DND-41 (cell line): ENCODE results near the gene IER2.
"Not testable (repeated sequence)": the region's sequence is repeated elsewhere in the genome, so short reads cannot be mapped to it uniquely, and the experiment has no call there.

ENCODE experiments used
- ATAC-seq: fragments of 200-7000 bp; cut with Tn5 transposase; 3 replicates; pipeline ENCODE4 v1.9.1; 2021; ENCODE audit warnings: low read depth; ENCODE audit not compliant: insufficient read depth
- DNase-seq: peaks from one replicate; pipeline ENCODE4 v3.0.0-alpha.2; 2020
- H2AFZ ChIP-seq: 2 replicates; pipeline ENCODE4 v1.6.0; 2012; ENCODE audit warnings: low read depth, low read length
- H3K27ac ChIP-seq: 2 replicates; pipeline ENCODE4 v1.5.1; 2012; ENCODE audit warnings: low read length, inconsistent platforms
- H3K27me3 ChIP-seq: fragments of 200-600 bp; sonication (generic); 2 replicates; pipeline ENCODE4 v1.6.0; 2012; ENCODE audit warnings: low read length, mild to moderate bottlenecking, inconsistent platforms; ENCODE audit not compliant: insufficient read depth, poor library complexity
- H3K36me3 ChIP-seq: 2 replicates; pipeline ENCODE4 v1.5.1; 2012; ENCODE audit warnings: low read length, inconsistent platforms; ENCODE audit not compliant: insufficient read depth
- H3K4me1 ChIP-seq: 2 replicates; pipeline ENCODE4 v1.5.1; 2012; ENCODE audit warnings: mild to moderate bottlenecking, low read length; ENCODE audit not compliant: insufficient read depth
- H3K4me2 ChIP-seq: 2 replicates; pipeline ENCODE4 v1.6.0; 2012; ENCODE audit warnings: mild to moderate bottlenecking, moderate library complexity, low read length, inconsistent platforms; ENCODE audit not compliant: insufficient read depth
- H3K4me3 ChIP-seq, 2 experiments: fragments of 200-600 bp in 1 of 2; shearing (Covaris generic) in 1 of 2; 2 replicates each; pipeline ENCODE4 v1.5.1; 2012 to 2016; ENCODE audit warnings: inconsistent platforms in 2 of 2, low read length in 2 of 2, mild to moderate bottlenecking in 2 of 2, low read depth in 1 of 2, moderate library complexity in 1 of 2
- H3K79me2 ChIP-seq: 2 replicates; pipeline ENCODE4 v1.6.0; 2012; ENCODE audit warnings: low read length, inconsistent platforms; ENCODE audit not compliant: insufficient read depth
- H3K9ac ChIP-seq: 2 replicates; pipeline ENCODE4 v1.6.0; 2012; ENCODE audit warnings: low read depth, mild to moderate bottlenecking, inconsistent platforms, low read length, moderate library complexity
- H3K9me3 ChIP-seq: 2 replicates; pipeline ENCODE4 v1.5.1; 2012; ENCODE audit warnings: low read length, moderate library complexity, mild to moderate bottlenecking, inconsistent platforms; ENCODE audit not compliant: insufficient read depth, severe bottlenecking
- H4K20me1 ChIP-seq: 2 replicates; pipeline ENCODE4 v1.6.0; 2012; ENCODE audit warnings: low read length; ENCODE audit not compliant: insufficient read depth
- EZH2 ChIP-seq: IDR thresholded peaks from 3 replicates; pipeline ENCODE4 v1.6.1; 2012; ENCODE audit warnings: borderline replicate concordance, low read depth, mild to moderate bottlenecking, moderate library complexity, low read length, inconsistent platforms; ENCODE audit not compliant: severe bottlenecking
- TF ChIP-seq, protein P1 (sequence below): IDR thresholded peaks from 2 replicates; pipeline ENCODE4 v1.5.1; 2012; ENCODE audit warnings: borderline replicate concordance, low read length, moderate library complexity, mild to moderate bottlenecking; ENCODE audit not compliant: poor library complexity, severe bottlenecking; ENCODE audit errors: extremely low read depth

Gene IER2

DNA sequence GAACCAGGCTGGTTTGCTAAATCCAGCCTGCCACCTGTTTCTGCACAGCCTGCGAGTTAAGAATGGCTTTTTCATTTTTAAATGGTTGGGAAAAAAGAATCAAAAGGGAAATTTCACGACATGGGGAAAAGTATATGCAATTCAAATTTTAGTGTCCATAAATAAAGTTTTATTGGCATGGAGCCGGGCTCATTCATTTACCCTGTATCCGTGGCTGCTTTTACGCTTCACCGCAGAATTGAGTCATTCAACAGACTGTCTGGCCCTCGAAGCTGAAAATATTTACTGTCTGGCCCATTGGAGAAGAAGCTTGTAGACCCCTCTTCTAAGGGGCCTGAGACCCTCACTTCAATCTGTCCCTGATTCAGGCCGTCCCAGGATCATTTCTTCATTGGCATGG is 26.1 kb downstream of the IER2 start:
- H3K27me3 ChIP-seq = no peaks in the 10 kb centered on the region

DNA sequence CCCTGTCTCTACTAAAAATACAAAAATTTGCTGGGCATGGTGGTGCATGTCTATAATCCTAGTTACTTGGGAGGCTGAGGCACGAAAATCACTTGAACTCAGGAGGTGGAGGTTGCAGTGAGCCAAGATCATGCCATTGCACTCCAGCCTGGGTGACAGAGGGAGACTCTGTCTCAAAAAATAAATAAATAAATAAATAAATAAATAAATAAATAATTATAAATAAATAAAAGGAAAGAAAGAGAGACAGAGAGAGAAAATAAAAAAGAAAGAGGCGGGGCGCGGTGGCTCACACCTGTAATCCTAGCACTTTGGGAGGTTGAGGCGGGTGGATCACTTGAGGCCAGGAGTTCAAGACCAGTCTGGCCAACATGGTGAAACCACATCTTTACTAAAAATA is 27.4 kb downstream of the IER2 start:
- H3K27me3 ChIP-seq, H3K9me3 ChIP-seq, H3K4me2 ChIP-seq, H4K20me1 ChIP-seq, DNase-seq, H3K4me1 ChIP-seq, ATAC-seq, H3K4me3 ChIP-seq, H3K79me2 ChIP-seq, H2AFZ ChIP-seq, H3K9ac ChIP-seq, H3K27ac ChIP-seq, H3K36me3 ChIP-seq: not testable (repeated sequence)

More for the DNA sequence above, 26.1 kb downstream of the IER2 start:
- H3K27ac ChIP-seq = no peak overlapping the region
- H3K4me2 ChIP-seq = no peak overlapping the region
- ATAC-seq = no peak
- no peak overlapping the region for H3K9ac ChIP-seq
- H3K4me3 ChIP-seq = no peak overlapping the region
- no peaks in the 10 kb centered on the region for H3K36me3 ChIP-seq
- H3K9me3 ChIP-seq = no peaks in the 10 kb centered on the region
- no peaks in the 10 kb centered on the region for H4K20me1 ChIP-seq
- H2AFZ ChIP-seq = no peak overlapping the region
- DNase-seq = no peak
- H3K4me1 ChIP-seq = peaks cover 4% of the 10 kb centered on the region; the same call in 1 of the 2 replicates
- TF ChIP-seq, protein P1, sequence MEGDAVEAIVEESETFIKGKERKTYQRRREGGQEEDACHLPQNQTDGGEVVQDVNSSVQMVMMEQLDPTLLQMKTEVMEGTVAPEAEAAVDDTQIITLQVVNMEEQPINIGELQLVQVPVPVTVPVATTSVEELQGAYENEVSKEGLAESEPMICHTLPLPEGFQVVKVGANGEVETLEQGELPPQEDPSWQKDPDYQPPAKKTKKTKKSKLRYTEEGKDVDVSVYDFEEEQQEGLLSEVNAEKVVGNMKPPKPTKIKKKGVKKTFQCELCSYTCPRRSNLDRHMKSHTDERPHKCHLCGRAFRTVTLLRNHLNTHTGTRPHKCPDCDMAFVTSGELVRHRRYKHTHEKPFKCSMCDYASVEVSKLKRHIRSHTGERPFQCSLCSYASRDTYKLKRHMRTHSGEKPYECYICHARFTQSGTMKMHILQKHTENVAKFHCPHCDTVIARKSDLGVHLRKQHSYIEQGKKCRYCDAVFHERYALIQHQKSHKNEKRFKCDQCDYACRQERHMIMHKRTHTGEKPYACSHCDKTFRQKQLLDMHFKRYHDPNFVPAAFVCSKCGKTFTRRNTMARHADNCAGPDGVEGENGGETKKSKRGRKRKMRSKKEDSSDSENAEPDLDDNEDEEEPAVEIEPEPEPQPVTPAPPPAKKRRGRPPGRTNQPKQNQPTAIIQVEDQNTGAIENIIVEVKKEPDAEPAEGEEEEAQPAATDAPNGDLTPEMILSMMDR = no peak
- no peak for TF ChIP-seq EZH2
- no peaks in the 10 kb centered on the region for H3K79me2 ChIP-seq

DNA sequence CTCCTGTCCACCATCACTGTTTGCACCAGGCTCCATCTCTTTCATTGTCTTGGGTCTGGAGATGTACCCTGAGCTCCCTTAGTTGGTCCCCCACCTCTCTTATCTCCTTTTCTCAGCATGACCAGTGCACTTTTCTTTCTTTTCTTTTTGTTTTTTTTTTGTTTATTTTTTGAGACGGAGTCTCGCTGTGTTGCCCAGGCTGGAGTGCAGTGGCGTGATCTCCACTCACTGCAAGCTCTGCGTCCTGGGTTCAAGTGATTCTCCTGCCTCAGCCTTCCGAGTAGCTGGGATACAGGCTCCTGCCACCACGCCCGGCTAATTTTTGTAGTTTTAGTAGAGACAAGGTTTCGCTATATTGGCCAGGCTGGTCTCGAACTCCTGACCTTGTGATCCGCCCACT is 28.1 kb downstream of the IER2 start:
- H3K79me2 ChIP-seq, H2AFZ ChIP-seq, H3K4me3 ChIP-seq, H4K20me1 ChIP-seq, H3K27ac ChIP-seq, DNase-seq, H3K36me3 ChIP-seq, H3K27me3 ChIP-seq, ATAC-seq, H3K4me2 ChIP-seq, H3K9me3 ChIP-seq, H3K4me1 ChIP-seq, H3K9ac ChIP-seq: not testable (repeated sequence)

DNA sequence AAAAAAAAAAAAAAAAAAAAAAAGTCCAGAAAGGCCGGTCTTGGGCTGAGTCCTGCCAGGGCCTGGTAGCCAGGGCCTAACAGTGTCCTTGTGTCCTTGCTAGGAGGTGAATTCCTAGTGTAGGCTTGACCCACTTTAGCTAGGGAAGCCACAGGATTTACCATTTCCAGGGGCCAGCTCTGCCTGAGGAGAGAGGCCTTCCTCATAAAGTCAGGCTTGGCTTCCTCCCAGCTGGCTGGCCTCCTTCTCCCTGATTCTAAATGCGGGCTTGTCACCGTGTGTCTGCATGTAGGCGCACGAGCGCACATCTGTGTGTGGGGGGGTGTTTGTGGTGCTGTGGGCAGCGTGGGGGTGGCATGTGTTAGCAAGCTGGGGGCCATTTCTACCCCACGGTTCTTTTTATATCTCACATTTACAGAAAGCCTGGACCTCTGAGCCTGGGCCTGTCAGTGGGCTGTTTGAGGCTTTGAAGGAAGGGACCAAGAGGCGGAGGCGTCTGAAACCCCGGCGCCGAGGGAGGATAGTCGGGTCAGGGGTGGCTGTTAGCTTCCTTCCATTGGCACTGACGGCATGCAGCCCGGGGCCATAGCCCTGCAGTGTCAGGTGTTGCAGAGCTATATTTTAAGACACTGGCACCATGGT is 31.7 kb downstream of the IER2 start:
- no peaks in the 10 kb centered on the region for H3K79me2 ChIP-seq
- ATAC-seq = no peak
- H3K4me1 ChIP-seq = no peaks in the 10 kb centered on the region
- H3K27ac ChIP-seq = no peak overlapping the region
- H3K4me3 ChIP-seq = no peak overlapping the region
- TF ChIP-seq, protein P1 = no peak
- no peak for TF ChIP-seq EZH2
- DNase-seq = no peak
- H3K27me3 ChIP-seq = no peaks in the 10 kb centered on the region
- no peaks in the 10 kb centered on the region for H3K36me3 ChIP-seq
- no peaks in the 10 kb centered on the region for H4K20me1 ChIP-seq
- no peak overlapping the region; the same call in 1 of the 2 replicates for H2AFZ ChIP-seq
- no peak overlapping the region for H3K9ac ChIP-seq
- H3K9me3 ChIP-seq = no peaks in the 10 kb centered on the region
- H3K4me2 ChIP-seq = no peak overlapping the region

DNA sequence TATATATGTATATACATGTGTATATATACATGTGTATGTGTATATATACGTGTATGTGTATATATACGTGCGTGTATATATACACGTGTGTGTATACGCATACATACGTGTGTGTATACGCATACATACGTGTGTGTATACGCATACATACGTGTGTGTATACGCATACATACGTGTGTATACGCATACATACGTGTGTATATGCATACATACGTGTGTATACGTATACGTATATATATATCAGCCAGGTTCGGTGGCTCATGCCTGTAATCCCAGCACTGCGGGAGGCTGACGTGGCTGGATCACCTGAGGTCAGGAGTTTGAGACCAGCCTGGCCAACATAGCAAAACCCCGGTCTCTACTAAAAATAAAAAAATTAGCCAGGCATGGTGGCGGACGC is 34.7 kb downstream of the IER2 start:
- not testable (repeated sequence) for H3K36me3 ChIP-seq, H3K79me2 ChIP-seq, H2AFZ ChIP-seq, H3K4me2 ChIP-seq, H3K4me3 ChIP-seq, H3K27ac ChIP-seq, H3K9me3 ChIP-seq, H4K20me1 ChIP-seq, H3K27me3 ChIP-seq, H3K4me1 ChIP-seq, H3K9ac ChIP-seq, ATAC-seq, DNase-seq

DNA sequence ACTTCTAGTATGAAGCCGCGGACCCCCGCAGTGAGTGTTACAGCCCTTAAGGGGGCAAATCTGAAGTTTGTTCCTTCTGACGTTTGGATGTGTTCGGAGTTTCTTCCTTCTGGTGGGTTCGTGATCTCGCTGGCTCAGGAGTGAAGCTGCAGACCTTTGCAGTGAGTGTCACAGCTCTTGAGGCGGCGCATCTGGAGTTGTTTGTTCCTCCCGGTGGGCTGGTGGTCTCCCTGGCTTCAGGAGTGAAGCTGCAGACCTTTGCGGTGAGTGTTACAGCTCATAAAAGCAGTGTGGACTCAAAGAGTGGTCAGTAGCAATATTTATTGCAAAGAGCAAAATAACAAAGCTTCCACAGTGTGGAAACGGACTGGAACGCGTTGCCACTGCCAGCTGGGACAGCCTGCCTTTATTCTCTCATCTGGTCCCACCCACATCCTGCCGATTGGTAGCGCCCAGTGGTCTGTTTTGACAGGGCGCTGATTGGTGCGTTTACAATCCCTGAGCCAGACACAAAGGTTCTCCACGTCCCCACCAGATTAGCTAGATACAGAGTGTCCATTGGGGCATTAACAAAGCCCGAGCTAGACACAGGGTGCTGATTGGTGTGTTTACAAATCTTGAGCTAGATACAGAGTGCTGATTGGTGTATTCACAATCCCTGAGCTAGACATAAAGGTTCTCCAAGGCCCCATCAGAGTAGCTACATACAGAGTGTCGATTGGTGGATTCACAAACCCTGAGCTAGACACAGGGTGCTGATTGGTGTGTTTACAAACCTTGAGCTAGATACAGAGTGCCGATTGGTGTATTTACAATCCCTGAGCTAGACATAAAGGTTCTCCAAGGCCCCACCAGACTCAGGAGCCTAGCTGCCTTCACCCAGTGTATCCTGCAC is 35.8 kb downstream of the IER2 start:
- ATAC-seq (peak; percentile 48; the same call in 1 of the 3 replicates), DNase-seq (peak; percentile 53)
- H3K4me2 ChIP-seq, H3K27ac ChIP-seq, H2AFZ ChIP-seq, H3K9ac ChIP-seq, H3K36me3 ChIP-seq, H3K9me3 ChIP-seq, H3K4me3 ChIP-seq, H3K27me3 ChIP-seq, H3K4me1 ChIP-seq, H4K20me1 ChIP-seq, H3K79me2 ChIP-seq: not testable (repeated sequence)
